HCEC 1CT (cell line): ENCODE data around the gene ADD3.
"Not testable (repeated sequence)": the region's sequence is repeated elsewhere in the genome, so short reads cannot be mapped to it uniquely, and the experiment has no call there.

ENCODE experiments used
- DNase-seq: peaks from one replicate; pipeline ENCODE4 v3.0.0-alpha.2; 2017

The ADD3 gene

GRCh38 chr10:110039254-110039653 lies 31.5 kb downstream of the ADD3 start:
- no peak for DNase-seq

- no peak for DNase-seq
Observed at GRCh38 chr10:110040108-110040507, 32.3 kb downstream of the ADD3 start.

GRCh38 chr10:110040767-110041478 lies 33.1 kb downstream of the ADD3 start:
- DNase-seq: no peak

GRCh38 chr10:110041479-110041829 lies 33.7 kb downstream of the ADD3 start:
- no peak for DNase-seq

GRCh38 chr10:110042181-110042580 lies 34.4 kb downstream of the ADD3 start:
- DNase-seq: no peak

- no peak for DNase-seq
Observed at GRCh38 chr10:110042891-110043290, 35.1 kb downstream of the ADD3 start.

- no peak for DNase-seq
Observed at GRCh38 chr10:110044681-110045080, 36.9 kb downstream of the ADD3 start.

GRCh38 chr10:110045772-110046171 lies 38.0 kb downstream of the ADD3 start:
- no peak for DNase-seq

- DNase-seq: not testable (repeated sequence)
Observed at GRCh38 chr10:110048145-110048544, 40.4 kb downstream of the ADD3 start.

- DNase-seq: no peak
Observed at GRCh38 chr10:110048781-110049180, 41.0 kb downstream of the ADD3 start.

- not testable (repeated sequence) for DNase-seq
Observed at GRCh38 chr10:110049889-110050591, 42.3 kb downstream of the ADD3 start.

GRCh38 chr10:110051487-110051886 lies 43.7 kb downstream of the ADD3 start:
- no peak for DNase-seq

GRCh38 chr10:110052916-110053315 lies 45.1 kb downstream of the ADD3 start:
- DNase-seq: no peak

- peak; percentile 59 for DNase-seq
Observed at GRCh38 chr10:110056822-110057221, 49.0 kb downstream of the ADD3 start.

- DNase-seq: no peak
Observed at GRCh38 chr10:110057456-110057855, 49.7 kb downstream of the ADD3 start.

GRCh38 chr10:110058212-110058611 lies 50.4 kb downstream of the ADD3 start:
- no peak for DNase-seq

- no peak for DNase-seq
Observed at GRCh38 chr10:110059925-110060324, 52.1 kb downstream of the ADD3 start.

- DNase-seq: no peak
Observed at GRCh38 chr10:110061687-110062086, 53.9 kb downstream of the ADD3 start.

GRCh38 chr10:110065269-110065668 lies 57.5 kb downstream of the ADD3 start:
- DNase-seq: no peak

GRCh38 chr10:110067960-110068770 lies 60.4 kb downstream of the ADD3 start:
- DNase-seq: peak; percentile 20

GRCh38 chr10:110068780-110069179 lies 61.0 kb downstream of the ADD3 start:
- DNase-seq: no peak

- no peak for DNase-seq
Observed at GRCh38 chr10:110069502-110069982, 61.8 kb downstream of the ADD3 start.

- DNase-seq: no peak
Observed at GRCh38 chr10:110073896-110074295, 66.1 kb downstream of the ADD3 start.

GRCh38 chr10:110074298-110074697 lies 66.5 kb downstream of the ADD3 start:
- no peak for DNase-seq
